KMS-11 (cell line): ENCODE results near the gene P2RY11.

Experiments
- H2AFZ ChIP-seq: fragments of 200-600 bp; sonication (generic); 2 replicates; pipeline ENCODE4 v1.6.1; 2016; ENCODE audit warnings: antibody characterized with exemption, mixed run types, low read depth
- H3K27ac ChIP-seq: fragments of 200-600 bp; sonication (generic); 2 replicates; pipeline ENCODE4 v1.6.1; 2016; ENCODE audit warnings: mild to moderate bottlenecking, mixed run types
- H3K27me3 ChIP-seq: fragments of 200-600 bp; sonication (generic); 2 replicates; pipeline ENCODE4 v1.6.1; 2017; ENCODE audit warnings: mild to moderate bottlenecking, low read depth, mixed run types, moderate library complexity; ENCODE audit not compliant: insufficient read depth
- H3K36me3 ChIP-seq: fragments of 200-600 bp; sonication (generic); 2 replicates; pipeline ENCODE4 v1.6.1; 2017; ENCODE audit warnings: mild to moderate bottlenecking, mixed run types; ENCODE audit not compliant: insufficient read depth
- H3K4me1 ChIP-seq: fragments of 200-600 bp; sonication (generic); 2 replicates; pipeline ENCODE4 v1.6.1; 2016; ENCODE audit warnings: mild to moderate bottlenecking, low read depth, mixed run types; ENCODE audit not compliant: poor library complexity, severe bottlenecking
- H3K4me2 ChIP-seq: fragments of 200-600 bp; sonication (generic); 2 replicates; pipeline ENCODE4 v1.7.0; 2016; ENCODE audit warnings: mild to moderate bottlenecking, mixed run types
- H3K4me3 ChIP-seq: fragments of 200-600 bp; sonication (generic); IDR thresholded peaks from 2 replicates; pipeline ENCODE4 v1.6.1; 2017; ENCODE audit warnings: low read depth, low read length, mixed read lengths; ENCODE audit not compliant: insufficient read depth
- H3K79me2 ChIP-seq: fragments of 200-600 bp; sonication (generic); 2 replicates; pipeline ENCODE4 v1.6.1; 2016; ENCODE audit warnings: low read depth, mixed run types; ENCODE audit not compliant: insufficient read depth
- H3K9ac ChIP-seq: fragments of 200-600 bp; sonication (generic); 2 replicates; pipeline ENCODE4 v1.6.1; 2016; ENCODE audit warnings: mild to moderate bottlenecking, mixed run types
- H4K20me1 ChIP-seq: fragments of 200-600 bp; sonication (generic); 2 replicates; pipeline ENCODE4 v1.6.1; 2016; ENCODE audit warnings: mild to moderate bottlenecking, mixed run types; ENCODE audit not compliant: insufficient read depth
- CTCF ChIP-seq: fragments of 200-600 bp; sonication (generic); conservative IDR thresholded peaks from 2 replicates; pipeline ENCODE4 v1.6.1; 2017; ENCODE audit warnings: low read depth, mild to moderate bottlenecking, antibody characterized with exemption, low read length, moderate library complexity, mixed read lengths

P2RY11 gene

GRCh38 chr19:10145031-10145430, 33.5 kb downstream of the P2RY11 start:
- H3K9ac ChIP-seq = no peak overlapping the region
- H3K79me2 ChIP-seq = no peaks in the 10 kb centered on the region
- no peak overlapping the region for H3K4me2 ChIP-seq
- H3K27me3 ChIP-seq = no peaks in the 10 kb centered on the region
- H3K4me1 ChIP-seq = no peaks in the 10 kb centered on the region
- H3K4me3 ChIP-seq = no peak overlapping the region
- H2AFZ ChIP-seq = no peak overlapping the region
- no peaks in the 10 kb centered on the region for H4K20me1 ChIP-seq
- no peak overlapping the region for H3K27ac ChIP-seq
- H3K36me3 ChIP-seq = peaks cover 27% of the 10 kb centered on the region; the same call in 1 of the 2 replicates
- TF ChIP-seq CTCF = no peak

DNA sequence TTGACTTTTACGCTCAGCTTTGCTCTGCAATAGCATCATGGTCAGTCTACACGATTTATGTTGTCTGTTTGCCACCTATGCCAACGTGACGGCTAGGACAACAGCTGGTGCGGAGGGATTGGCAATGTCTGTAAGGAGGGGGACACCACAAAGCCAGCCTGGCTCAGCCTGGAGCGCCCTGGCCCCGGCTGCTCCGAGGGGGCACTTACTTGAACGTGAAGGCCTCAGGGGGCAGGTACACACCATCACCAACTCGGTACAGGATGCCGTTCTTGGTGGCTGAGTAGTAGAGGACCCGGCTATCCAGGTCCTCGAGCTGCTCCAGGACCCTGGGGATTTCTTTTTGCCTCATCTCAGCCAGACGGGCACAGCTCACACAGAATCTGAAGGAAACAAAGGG, 34.6 kb downstream of the P2RY11 start:
- Histone ChIP-seq H3K79me2 (no peaks in the 10 kb centered on the region), H4K20me1 (no peaks in the 10 kb centered on the region), H2AFZ (no peak overlapping the region), H3K27me3 (no peaks in the 10 kb centered on the region), H3K4me1 (no peaks in the 10 kb centered on the region), H3K4me3 (no peak overlapping the region), H3K27ac (no peak overlapping the region), H3K36me3 (peaks cover 24% of the 10 kb centered on the region; the same call in 1 of the 2 replicates), H3K4me2 (no peak overlapping the region), H3K9ac (no peak overlapping the region)
- no peak for TF ChIP-seq CTCF

DNA sequence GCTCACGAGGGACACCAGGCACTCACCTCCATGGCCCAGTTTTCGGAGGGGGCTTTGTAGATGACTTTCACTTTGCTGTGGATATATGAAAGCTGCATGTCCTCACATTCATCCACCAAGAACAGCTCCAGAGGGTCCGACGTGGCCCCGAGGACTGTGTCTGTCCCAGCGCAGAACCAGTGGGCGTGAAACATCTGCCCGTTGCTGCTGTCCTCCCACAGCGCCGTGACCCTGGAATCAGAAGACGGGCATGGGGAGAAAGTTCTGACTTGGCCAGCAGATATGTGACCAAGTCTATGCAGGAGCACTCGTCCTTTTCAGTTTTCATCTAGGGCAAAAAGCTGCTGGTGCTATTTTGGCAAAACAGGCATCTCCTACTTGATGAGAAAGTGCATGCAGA, 37.9 kb downstream of the P2RY11 start:
- Histone ChIP-seq H2AFZ (no peak overlapping the region), H3K4me2 (no peak overlapping the region), H3K27ac (no peak overlapping the region), H3K79me2 (no peaks in the 10 kb centered on the region), H3K4me1 (no peaks in the 10 kb centered on the region), H3K4me3 (no peak overlapping the region), H4K20me1 (no peaks in the 10 kb centered on the region), H3K27me3 (no peaks in the 10 kb centered on the region), H3K9ac (no peak overlapping the region), H3K36me3 (peaks cover 17% of the 10 kb centered on the region; the same call in 1 of the 2 replicates)
- no peak for TF ChIP-seq CTCF

GRCh38 chr19:10151521-10151920, 40.0 kb downstream of the P2RY11 start:
- no peaks in the 10 kb centered on the region for H4K20me1 ChIP-seq
- H3K27ac ChIP-seq = no peak overlapping the region
- no peak overlapping the region for H2AFZ ChIP-seq
- H3K9ac ChIP-seq = no peak overlapping the region
- no peak overlapping the region for H3K4me2 ChIP-seq
- H3K79me2 ChIP-seq = no peaks in the 10 kb centered on the region
- no peaks in the 10 kb centered on the region for H3K27me3 ChIP-seq
- H3K4me1 ChIP-seq = no peaks in the 10 kb centered on the region
- peaks cover 21% of the 10 kb centered on the region; the same call in 1 of the 2 replicates for H3K36me3 ChIP-seq
- no peak overlapping the region for H3K4me3 ChIP-seq
- TF ChIP-seq CTCF = no peak
